ENCODE results near the gene PLIN5. TPM values are rescaled to one million over a fixed set of nuclear protein-coding genes. Genes with fewer than 3 reads are reported as not detected.

Gene PLIN5
- total and polyA plus RNA-seq, 7 donors, result 14.5 to 143 (median 96.1) TPM

- H3K36me3 ChIP-seq (ENCODE audit: insufficient read depth in 1 of 2, low read depth in 1 of 2), result peaks cover 6 to 31% of the 10 kb centered on the region in 2 donors
- H3K4me3 ChIP-seq, result peak overlapping the region; percentile 91
- H3K27me3 ChIP-seq (ENCODE audit: insufficient read depth in 3 of 3, low read length in 2 of 3), result no peaks in the 10 kb centered on the region
- ATAC-seq, result no peak
- peaks cover 4% of the 10 kb centered on the region for H3K4me1 ChIP-seq
- H3K27ac ChIP-seq, result peak overlapping the region; percentile 61
- WGBS, 3 donors, result 18 to 24% (median 22%) methylated on average over 25 of the region's 25 CpGs
- no peak for DNase-seq
- H3K9me3 ChIP-seq, result no peaks in the 10 kb centered on the region
- TF ChIP-seq, protein P1, sequence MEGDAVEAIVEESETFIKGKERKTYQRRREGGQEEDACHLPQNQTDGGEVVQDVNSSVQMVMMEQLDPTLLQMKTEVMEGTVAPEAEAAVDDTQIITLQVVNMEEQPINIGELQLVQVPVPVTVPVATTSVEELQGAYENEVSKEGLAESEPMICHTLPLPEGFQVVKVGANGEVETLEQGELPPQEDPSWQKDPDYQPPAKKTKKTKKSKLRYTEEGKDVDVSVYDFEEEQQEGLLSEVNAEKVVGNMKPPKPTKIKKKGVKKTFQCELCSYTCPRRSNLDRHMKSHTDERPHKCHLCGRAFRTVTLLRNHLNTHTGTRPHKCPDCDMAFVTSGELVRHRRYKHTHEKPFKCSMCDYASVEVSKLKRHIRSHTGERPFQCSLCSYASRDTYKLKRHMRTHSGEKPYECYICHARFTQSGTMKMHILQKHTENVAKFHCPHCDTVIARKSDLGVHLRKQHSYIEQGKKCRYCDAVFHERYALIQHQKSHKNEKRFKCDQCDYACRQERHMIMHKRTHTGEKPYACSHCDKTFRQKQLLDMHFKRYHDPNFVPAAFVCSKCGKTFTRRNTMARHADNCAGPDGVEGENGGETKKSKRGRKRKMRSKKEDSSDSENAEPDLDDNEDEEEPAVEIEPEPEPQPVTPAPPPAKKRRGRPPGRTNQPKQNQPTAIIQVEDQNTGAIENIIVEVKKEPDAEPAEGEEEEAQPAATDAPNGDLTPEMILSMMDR (IDR thresholded peaks at IDR 0.05), result no peak
- intact Hi-C loops (cut with DNase I), result no loop called here
Measured at GRCh38 chr19:4473011-4473762, 61.8 kb downstream of the PLIN5 start.

Other genes starting within 250 kb of the PLIN5 start
- under 1 TPM in 1 of 4 donors, not detected in 3; 0.20 TPM for gene TMIGD2, start 232.8 kb downstream of the PLIN5 start, total RNA-seq
- under 1 TPM in 2 of 3 donors, not detected in 1; 0.10 to 0.18 TPM for gene TMIGD2, start 232.8 kb downstream of the PLIN5 start, polyA plus RNA-seq
- gene FSD1, start 230.6 kb downstream of the PLIN5 start, total RNA-seq, result not detected
- under 1 TPM in 1 of 3 donors, not detected in 2; 0.08 TPM for gene FSD1, start 230.6 kb downstream of the PLIN5 start, polyA plus RNA-seq
- 1 to 10 TPM in 2 of 4 donors, under 1 TPM in 2; 0.60 to 3.7 (median 1.2) TPM for gene STAP2, start 196.4 kb downstream of the PLIN5 start, total RNA-seq
- 1 to 10 TPM in 1 of 3 donors, under 1 TPM in 2; 0.31 to 1.2 (median 0.53) TPM for gene STAP2, start 196.4 kb downstream of the PLIN5 start, polyA plus RNA-seq
- gene MPND, start 191.7 kb downstream of the PLIN5 start, total RNA-seq, result 10 to 100 TPM; 10.3 to 16.4 (median 13.2) TPM
- gene MPND, start 191.7 kb downstream of the PLIN5 start, polyA plus RNA-seq, result 10 to 100 TPM in 1 of 3 donors, 1 to 10 TPM in 2; 7.4 to 12.4 (median 9.7) TPM
- gene SH3GL1, start 134.7 kb downstream of the PLIN5 start, total RNA-seq, result 10 to 100 TPM; 16.0 to 26.6 (median 21.6) TPM
- 10 to 100 TPM; 18.2 to 85.6 (median 27.1) TPM for gene SH3GL1, start 134.7 kb downstream of the PLIN5 start, polyA plus RNA-seq
- gene CHAF1A, start 132.6 kb downstream of the PLIN5 start, total RNA-seq, result 10 to 100 TPM in 1 of 4 donors, 1 to 10 TPM in 3; 5.6 to 10.3 (median 7.7) TPM
- 10 to 100 TPM in 1 of 3 donors, 1 to 10 TPM in 2; 5.9 to 12.8 (median 6.4) TPM for gene CHAF1A, start 132.6 kb downstream of the PLIN5 start, polyA plus RNA-seq
- gene UBXN6, start 77.4 kb downstream of the PLIN5 start, total RNA-seq, result 100 to 1,000 TPM; 120 to 170 (median 132) TPM
- 100 to 1,000 TPM; 110 to 274 (median 191) TPM for gene UBXN6, start 77.4 kb downstream of the PLIN5 start, polyA plus RNA-seq
- gene HDGFL2, start 62.9 kb downstream of the PLIN5 start, total RNA-seq, result 10 to 100 TPM; 32.3 to 47.7 (median 39.5) TPM
- 10 to 100 TPM; 33.4 to 56.4 (median 51.3) TPM for gene HDGFL2, start 62.9 kb downstream of the PLIN5 start, polyA plus RNA-seq
- 100 to 1,000 TPM; 115 to 309 (median 183) TPM for gene PLIN4, start 16.7 kb downstream of the PLIN5 start, total RNA-seq
- gene PLIN4, start 16.7 kb downstream of the PLIN5 start, polyA plus RNA-seq, result 10 to 100 TPM; 29.0 to 97.8 (median 50.4) TPM
- gene LRG1, start 4.8 kb upstream of the PLIN5 start, total RNA-seq, result 1 to 10 TPM in 1 of 4 donors, under 1 TPM in 2, not detected in 1; 0.42 to 1.8 (median 0.53) TPM
- gene LRG1, start 4.8 kb upstream of the PLIN5 start, polyA plus RNA-seq, result under 1 TPM; 0.09 to 0.42 (median 0.15) TPM
- 10 to 100 TPM in 2 of 4 donors, 1 to 10 TPM in 2; 6.2 to 11.7 (median 10.0) TPM for gene SEMA6B, start 24.5 kb upstream of the PLIN5 start, total RNA-seq
- gene SEMA6B, start 24.5 kb upstream of the PLIN5 start, polyA plus RNA-seq, result 1 to 10 TPM; 2.3 to 7.1 (median 5.6) TPM
- gene TNFAIP8L1, start 104.3 kb upstream of the PLIN5 start, total RNA-seq, result 1 to 10 TPM; 3.1 to 5.1 (median 3.8) TPM
- 1 to 10 TPM; 2.4 to 3.5 (median 2.8) TPM for gene TNFAIP8L1, start 104.3 kb upstream of the PLIN5 start, polyA plus RNA-seq
- 10 to 100 TPM; 11.4 to 24.0 (median 19.1) TPM for gene MYDGF, start 135.1 kb upstream of the PLIN5 start, total RNA-seq
- gene MYDGF, start 135.1 kb upstream of the PLIN5 start, polyA plus RNA-seq, result 100 to 1,000 TPM in 1 of 3 donors, 10 to 100 TPM in 2; 23.9 to 164 (median 40.0) TPM
- 10 to 100 TPM; 55.9 to 97.4 (median 78.6) TPM for gene DPP9, start 188.6 kb upstream of the PLIN5 start, total RNA-seq
- 100 to 1,000 TPM in 2 of 3 donors, 10 to 100 TPM in 1; 64.6 to 138 (median 108) TPM for gene DPP9, start 188.6 kb upstream of the PLIN5 start, polyA plus RNA-seq